PC-3 (cell line): ENCODE measurements around the gene ZMYND19. TPM values are rescaled to one million over a fixed set of nuclear protein-coding genes. Genes with fewer than 3 reads are reported as not detected.

Source experiments
- ATAC-seq: fragments of 200-7000 bp; cut with Tn5 transposase; 2 replicates; pipeline ENCODE4 v1.9.1; 2020; ENCODE audit warnings: mild to moderate bottlenecking, moderate library complexity
- BruUV-seq: library from RNA; stranded (reverse); fragments of 400-500 nt; replicated peaks from 2 replicates; lab custom pipeline; 2021; lab: Mats Ljungman, UMichigan
- CTCF ChIA-PET: fragments of 300-600 bp; sonication (Branson Sonifier 250); formaldehyde crosslinking; loops from one replicate; lab custom pipeline; 2022; ENCODE audit warnings: antibody characterized with exemption; lab: Charles Lee
- POLR2A ChIA-PET: fragments of 300-600 bp; sonication (Branson Sonifier 250); formaldehyde crosslinking; loops from one replicate; lab custom pipeline; 2022; ENCODE audit warnings: antibody characterized with exemption; ENCODE audit not compliant: unreplicated experiment; lab: Charles Lee
- DNase-seq: peaks from one replicate; pipeline ENCODE4 v3.0.0-alpha.2; 2015
- H2AFZ ChIP-seq: fragments of 300-600 bp; sonication (generic); 2 replicates; pipeline ENCODE4 v1.6.0; 2016; ENCODE audit warnings: antibody characterized with exemption, low read length
- H3F3A ChIP-seq: fragments of 300-600 bp; sonication (generic); one replicate; pipeline ENCODE4 v1.6.0; 2017; ENCODE audit warnings: antibody characterized with exemption, low read length, control low read depth, mild to moderate bottlenecking; ENCODE audit not compliant: unreplicated experiment
- H3K27ac ChIP-seq: fragments of 300-600 bp; sonication (generic); 2 replicates; pipeline ENCODE4 v1.5.1; 2016; ENCODE audit warnings: mild to moderate bottlenecking, low read length
- H3K27me3 ChIP-seq: fragments of 300-600 bp; sonication (generic); 2 replicates; pipeline ENCODE4 v1.6.1; 2016; ENCODE audit warnings: low read length, mixed read lengths
- H3K36me3 ChIP-seq: fragments of 300-600 bp; sonication (generic); 2 replicates; pipeline ENCODE4 v1.6.1; 2016; ENCODE audit warnings: low read depth, mixed run types, low read length, mixed read lengths
- H3K4me1 ChIP-seq: fragments of 300-600 bp; sonication (generic); 2 replicates; pipeline ENCODE4 v1.5.1; 2016; ENCODE audit warnings: low read length; ENCODE audit not compliant: insufficient read depth
- H3K4me2 ChIP-seq: fragments of 300-600 bp; sonication (generic); 2 replicates; pipeline ENCODE4 v1.6.0; 2016; ENCODE audit warnings: low read length
- H3K4me3 ChIP-seq: fragments of 300-600 bp; sonication (generic); 2 replicates; pipeline ENCODE4 v1.5.1; 2016; ENCODE audit warnings: mild to moderate bottlenecking, low read length, mixed read lengths
- H3K79me2 ChIP-seq: fragments of 300-600 bp; sonication (generic); 2 replicates; pipeline ENCODE4 v1.6.1; 2017; ENCODE audit warnings: low read length, mixed read lengths
- H3K9ac ChIP-seq: fragments of 300-600 bp; sonication (generic); 2 replicates; pipeline ENCODE4 v1.6.0; 2016; ENCODE audit warnings: mild to moderate bottlenecking, low read length
- H3K9me2 ChIP-seq: fragments of 300-600 bp; sonication (generic); replicated peaks from 2 replicates; pipeline ENCODE4 v1.6.1; 2016; ENCODE audit warnings: mixed run types, low read length, mixed read lengths
- H3K9me3 ChIP-seq: fragments of 300-600 bp; sonication (generic); 2 replicates; pipeline ENCODE4 v1.6.1; 2016; ENCODE audit warnings: low read length, mixed read lengths
- H4K20me1 ChIP-seq: fragments of 300-600 bp; sonication (generic); 2 replicates; pipeline ENCODE4 v1.6.1; 2016; ENCODE audit warnings: low read length, mixed read lengths
- CTCF ChIP-seq: fragments of 300-600 bp; sonication (generic); conservative IDR thresholded peaks from 2 replicates; pipeline ENCODE4 v1.5.1; 2017; ENCODE audit warnings: antibody characterized with exemption, low read depth, mild to moderate bottlenecking, low read length
- EZH2 ChIP-seq: fragments of 300-600 bp; sonication (generic); IDR thresholded peaks from one replicate; pipeline ENCODE4 v1.6.1; 2017; ENCODE audit warnings: antibody characterized with exemption, mild to moderate bottlenecking, low read length; ENCODE audit not compliant: unreplicated experiment
- EZH2phosphoT487 ChIP-seq: fragments of 300-600 bp; sonication (generic); IDR thresholded peaks from 2 replicates; pipeline ENCODE4 v1.6.1; 2018; ENCODE audit warnings: mild to moderate bottlenecking, antibody characterized with exemption, low read length, borderline replicate concordance
- intact Hi-C: fragments of 100-400 bp; cut with micrococcal nuclease; formaldehyde crosslinking; loops from 2 replicates; pipeline ENCODE4 v1.9.0; 2023
- total RNA-seq: library from RNA; depleted of rRNA; stranded (reverse); fragments of >200 nt; gene quantifications from 2 replicates; pipeline ENCODE4 v1.2.3, GENCODE V29; 2014

The ZMYND19 gene
- total RNA-seq, 1 experiment from 2014 or later, result 39.5 TPM

DNA sequence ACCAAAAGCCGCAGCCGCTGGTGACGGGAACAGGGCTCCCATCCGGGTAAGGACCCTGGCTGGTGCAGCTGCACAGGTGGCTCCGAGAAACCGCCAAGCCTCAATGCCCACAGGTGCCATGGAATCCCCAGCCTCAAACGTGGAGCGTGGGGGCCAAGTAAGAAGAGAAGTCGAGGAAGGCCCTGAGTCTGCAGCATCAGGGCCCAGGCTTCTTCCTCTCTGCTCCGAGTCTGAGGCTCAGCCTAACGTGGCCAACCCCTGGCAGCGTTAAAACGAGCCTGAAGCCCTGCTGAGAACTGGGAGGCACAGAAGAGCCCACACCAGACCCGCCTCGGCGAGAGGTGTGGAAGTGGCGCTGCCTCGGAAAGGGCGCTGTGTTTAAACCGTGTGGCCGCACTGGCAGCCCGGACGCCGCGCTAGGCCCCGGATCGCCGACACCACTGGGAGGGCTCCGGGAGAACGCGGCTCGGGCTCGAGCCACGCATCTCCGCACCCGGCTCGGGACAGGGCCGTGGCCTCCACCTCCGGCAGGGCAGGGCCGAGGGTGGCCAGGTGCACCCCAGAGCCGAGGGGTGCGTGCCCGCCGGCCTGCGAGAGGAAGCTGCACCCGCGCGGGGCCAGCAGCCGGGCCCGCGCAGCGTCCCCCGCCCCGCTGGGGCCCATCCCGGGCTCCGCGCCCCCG lies 730 bp downstream of the ZMYND19 start:
- Histone ChIP-seq H3K9ac (peak overlapping the region; percentile 83), H3K4me1 (0 out of 2 replicates have a peak, but pooled peaks cover 9% of the 10 kb centered on the region), H3K9me2 (no peaks in the 10 kb centered on the region), H3K4me2 (peak overlapping the region; percentile 97), H2AFZ (no peak overlapping the region), H3K36me3 (peaks cover 10% of the 10 kb centered on the region; the same call in 1 of the 2 replicates), H3K79me2 (peaks cover 21% of the 10 kb centered on the region), H3K27ac (no peak overlapping the region), H3K4me3 (peak overlapping the region; percentile 89), H3K9me3 (no peaks in the 10 kb centered on the region), H3F3A (no peaks in the 10 kb centered on the region), H4K20me1 (0 out of 2 replicates have a peak, but pooled peaks cover 8% of the 10 kb centered on the region), H3K27me3 (no peaks in the 10 kb centered on the region)
- ChIA-PET POLR2A (no interaction called here), CTCF (interaction anchor here (1.1 kb wide), 1 partner anchor 16 kb away, joined by 8 read pairs; the partner anchor contains the start of gene ARRDC1)
- intact Hi-C loops, result no loop called here
- no peak for TF ChIP-seq EZH2
- TF ChIP-seq EZH2phosphoT487, result no peak
- TF ChIP-seq CTCF, result no peak
- DNase-seq, result no peak
- BruUV-seq, result no TSS peak
- ATAC-seq, result peak; percentile 10; the same call in 1 of the 2 replicates

DNA sequence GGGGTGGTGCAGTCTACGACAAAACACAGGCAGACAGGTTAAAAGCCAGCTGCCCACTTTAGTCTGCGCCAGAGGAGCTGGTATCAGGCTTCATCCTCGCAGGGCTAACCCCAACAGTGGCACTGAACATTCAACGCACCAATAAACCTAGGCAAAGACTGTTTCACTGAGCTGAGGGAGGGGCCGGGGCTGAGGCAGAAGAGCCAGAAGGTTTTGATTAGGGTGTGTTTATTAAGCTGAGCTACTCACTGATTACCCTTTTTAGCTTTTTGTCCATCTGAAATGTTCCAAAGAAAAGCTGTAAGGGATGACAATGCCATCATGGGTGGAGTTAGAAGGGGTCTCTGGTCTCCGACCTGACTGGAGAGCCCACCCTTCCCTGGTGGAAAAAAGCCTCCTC lies 1.4 kb downstream of the ZMYND19 start:
- no TSS peak for BruUV-seq
- H3K4me1 ChIP-seq, result 0 out of 2 replicates have a peak, but pooled peaks cover 9% of the 10 kb centered on the region
- DNase-seq (no peak), ATAC-seq (no peak)
- 0 out of 2 replicates have a peak, but pooled peaks cover 8% of the 10 kb centered on the region for H4K20me1 ChIP-seq
- H3K4me2 ChIP-seq, result peak overlapping the region; percentile 97
- no peaks in the 10 kb centered on the region for H3K27me3 ChIP-seq
- H3K9me2 ChIP-seq, result no peaks in the 10 kb centered on the region
- H3K36me3 ChIP-seq, result peaks cover 10% of the 10 kb centered on the region; the same call in 1 of the 2 replicates
- peak overlapping the region; percentile 89 for H3K4me3 ChIP-seq
- peak overlapping the region; percentile 83 for H3K9ac ChIP-seq
- H2AFZ ChIP-seq, result no peak overlapping the region
- intact Hi-C loops, result no loop called here
- H3K9me3 ChIP-seq, result no peaks in the 10 kb centered on the region
- H3K79me2 ChIP-seq, result peaks cover 21% of the 10 kb centered on the region
- ChIA-PET CTCF (no interaction called here), POLR2A (no interaction called here)
- TF ChIP-seq EZH2, result no peak
- no peak for TF ChIP-seq EZH2phosphoT487
- TF ChIP-seq CTCF, result no peak
- H3F3A ChIP-seq, result no peaks in the 10 kb centered on the region
- H3K27ac ChIP-seq, result no peak overlapping the region

DNA sequence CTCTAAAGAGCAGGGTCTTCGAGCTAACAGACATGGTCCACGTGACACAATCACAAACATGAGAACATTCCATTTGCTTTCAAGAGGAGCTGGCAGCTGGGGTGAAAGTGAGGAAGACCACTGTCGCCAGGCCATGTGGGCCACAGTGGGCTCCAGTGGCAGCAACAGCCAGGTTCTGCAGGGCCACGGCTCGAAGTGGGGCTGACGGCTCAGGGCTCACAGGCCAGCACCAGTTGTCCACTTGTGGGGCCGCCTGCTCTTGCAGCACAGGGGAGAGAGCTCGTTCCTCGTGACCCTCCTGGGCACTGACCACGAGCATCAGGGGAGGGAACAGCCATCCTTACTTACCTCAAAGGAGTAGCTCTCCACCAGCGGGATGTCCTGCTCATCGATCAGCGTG lies 2.0 kb downstream of the ZMYND19 start:
- Histone ChIP-seq H3F3A (no peaks in the 10 kb centered on the region), H3K79me2 (peaks cover 21% of the 10 kb centered on the region), H3K4me1 (0 out of 2 replicates have a peak, but pooled peaks cover 9% of the 10 kb centered on the region), H3K27me3 (no peaks in the 10 kb centered on the region), H3K9ac (no peak overlapping the region), H3K9me3 (no peaks in the 10 kb centered on the region), H3K4me2 (peak overlapping the region; percentile 97; the same call in 1 of the 2 replicates), H3K9me2 (no peaks in the 10 kb centered on the region), H3K36me3 (peaks cover 10% of the 10 kb centered on the region; the same call in 1 of the 2 replicates), H3K4me3 (no peak overlapping the region), H4K20me1 (0 out of 2 replicates have a peak, but pooled peaks cover 8% of the 10 kb centered on the region), H2AFZ (no peak overlapping the region), H3K27ac (no peak overlapping the region)
- POLR2A ChIA-PET, result no interaction called here
- intact Hi-C loops, result no loop called here
- CTCF ChIA-PET, result no interaction called here
- no TSS peak for BruUV-seq
- DNase-seq (no peak), ATAC-seq (no peak)
- TF ChIP-seq CTCF, result no peak
- no peak for TF ChIP-seq EZH2
- TF ChIP-seq EZH2phosphoT487, result no peak
